ENCODE data around the gene SCN7A. TPM values are rescaled to one million over a fixed set of nuclear protein-coding genes. Genes with fewer than 3 reads are reported as not detected.

The SCN7A gene
- total RNA-seq, 4 donors from 2014 or later, result 66.9 to 129 (median 90.1) TPM

- Histone ChIP-seq H3K4me3 (no peak overlapping the region), H3K36me3 (no peaks in the 10 kb centered on the region), H3K9me3 (no peaks in the 10 kb centered on the region), H3K27me3 (no peaks in the 10 kb centered on the region), H3K27ac (replicated peaks in 1 of 4) (no peak overlapping the region), H3K4me1 (no peaks in the 10 kb centered on the region)
- no peak for DNase-seq (ENCODE audit: extremely low spot score)
- intact Hi-C loops (cut with DNase I), result no loop called here
- TF ChIP-seq CTCF (IDR thresholded peaks at IDR 0.05), result no peak
- TF ChIP-seq EP300 (IDR thresholded peaks at IDR 0.05), result no peak
- WGBS, result 67% methylated on average over 2 of the region's 2 CpGs
Measured at GRCh38 chr2:166419616-166419934, 74.5 kb downstream of the SCN7A start.

DNA sequence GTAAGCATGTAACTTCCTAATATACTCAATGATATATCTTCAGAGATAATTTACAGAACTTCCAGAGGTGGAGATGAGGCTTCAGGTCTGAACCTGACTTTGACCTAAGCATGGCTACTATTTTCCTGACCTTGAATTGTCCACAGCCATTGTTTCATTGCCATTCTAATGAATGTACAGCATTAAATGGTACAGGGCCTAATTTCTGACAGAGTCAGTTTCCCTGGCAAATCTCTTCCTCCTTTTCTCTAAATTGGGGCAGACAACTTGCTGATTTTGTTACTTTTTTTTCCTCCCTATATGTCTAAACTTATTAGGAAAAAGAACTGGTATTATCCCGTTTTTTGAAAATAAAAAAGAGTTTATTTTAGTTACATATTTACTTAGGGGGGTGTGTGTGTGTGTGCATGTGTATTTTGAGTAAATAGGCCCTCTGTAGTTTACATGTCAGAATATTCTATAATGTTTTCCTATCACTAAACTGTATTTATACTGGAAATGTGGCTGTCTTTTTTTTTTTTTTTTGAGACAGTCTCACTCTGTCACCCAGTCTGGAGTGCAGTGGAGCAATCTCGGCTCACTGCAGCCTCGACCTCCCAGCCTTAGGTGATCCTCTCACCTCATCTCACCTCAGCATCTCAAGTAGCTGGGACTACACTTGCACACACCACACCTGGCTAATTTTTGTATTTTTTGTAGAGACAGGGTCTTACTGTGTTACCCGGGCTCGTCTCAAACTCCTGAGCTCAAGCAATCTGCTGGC, 75.0 kb downstream of the SCN7A start:
- intact Hi-C loops (cut with DNase I), result no loop called here

DNA sequence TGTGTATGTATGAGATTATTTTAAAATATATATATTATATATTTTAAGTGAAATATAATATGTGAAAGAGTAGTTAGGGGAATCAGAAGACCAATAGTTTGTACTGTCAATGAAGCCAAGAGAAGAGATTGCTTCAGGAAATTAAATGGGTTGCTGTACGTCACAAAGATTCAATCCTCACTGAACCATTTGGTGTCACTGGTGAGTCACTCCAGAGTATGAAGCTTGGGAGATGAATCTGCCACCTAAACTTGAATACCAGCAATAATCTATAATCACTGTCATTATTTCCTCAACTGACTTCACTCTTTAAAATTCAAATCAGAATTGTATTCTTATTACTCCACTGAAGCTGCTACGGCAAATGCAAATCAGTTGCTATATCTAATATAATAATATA, 76.4 kb downstream of the SCN7A start:
- intact Hi-C loops (cut with DNase I), result no loop called here
- Histone ChIP-seq H3K4me1 (no peaks in the 10 kb centered on the region), H3K27me3 (no peaks in the 10 kb centered on the region), H3K36me3 (no peaks in the 10 kb centered on the region), H3K27ac (replicated peaks in 1 of 4) (no peak overlapping the region), H3K9me3 (no peaks in the 10 kb centered on the region), H3K4me3 (no peak overlapping the region)
- DNase-seq (ENCODE audit: extremely low spot score), result no peak
- WGBS, result 66% methylated on average over 2 of the region's 2 CpGs
- TF ChIP-seq CTCF (IDR thresholded peaks at IDR 0.05) (no peak), POLR2A (IDR thresholded peaks at IDR 0.05; ENCODE audit: low read depth) (no peak), EP300 (IDR thresholded peaks at IDR 0.05) (no peak), POLR2AphosphoS5 (IDR thresholded peaks at IDR 0.05) (no peak)

More for the DNA sequence above, 75.0 kb downstream of the SCN7A start:
- H3K27ac ChIP-seq (replicated peaks in 1 of 4), result no peak overlapping the region
- H3K36me3 ChIP-seq, result no peaks in the 10 kb centered on the region
- H3K27me3 ChIP-seq, result no peaks in the 10 kb centered on the region
- DNase-seq (ENCODE audit: extremely low spot score), result no peak
- H3K4me1 ChIP-seq, result no peaks in the 10 kb centered on the region
- TF ChIP-seq EP300 (IDR thresholded peaks at IDR 0.05) (no peak), CTCF (IDR thresholded peaks at IDR 0.05) (no peak), POLR2AphosphoS5 (IDR thresholded peaks at IDR 0.05) (no peak), POLR2A (IDR thresholded peaks at IDR 0.05; ENCODE audit: low read depth) (no peak)
- no peak overlapping the region for H3K4me3 ChIP-seq
- no peaks in the 10 kb centered on the region for H3K9me3 ChIP-seq
- 87% methylated on average over 5 of the region's 5 CpGs for WGBS

- no peak for TF ChIP-seq EP300 (IDR thresholded peaks at IDR 0.05)
- TF ChIP-seq CTCF (IDR thresholded peaks at IDR 0.05), result no peak
- TF ChIP-seq POLR2A (IDR thresholded peaks at IDR 0.05; ENCODE audit: low read depth), result no peak
- TF ChIP-seq POLR2AphosphoS5 (IDR thresholded peaks at IDR 0.05), result no peak
- Histone ChIP-seq H3K27ac (replicated peaks in 1 of 4) (no peak overlapping the region), H3K9me3 (no peaks in the 10 kb centered on the region), H3K36me3 (no peaks in the 10 kb centered on the region), H3K4me1 (no peaks in the 10 kb centered on the region), H3K4me3 (no peak overlapping the region), H3K27me3 (no peaks in the 10 kb centered on the region)
- no peak for DNase-seq (ENCODE audit: extremely low spot score)
- 81% methylated on average over 1 of the region's 1 CpG for WGBS
- intact Hi-C loops (cut with DNase I), result no loop called here
Measured at GRCh38 chr2:166413255-166413654, 80.8 kb downstream of the SCN7A start.
